Lower leg skin (tissue), 4 donors: Measurements from ENCODE around the gene CDK8. TPM values are rescaled to one million over a fixed set of nuclear protein-coding genes. Genes with fewer than 3 reads are reported as not detected.

Experiments used
- DNase-seq, 2 donors: peaks; one replicate each; pipeline ENCODE4 v3.0.0-alpha.2; 2019; ENCODE audit warnings: low spot score in 2 of 2
- H3K4me3 ChIP-seq: fragments of 200-600 bp; sonication (generic); 2 replicates; pipeline ENCODE4 v1.5.1; 2017; ENCODE audit warnings: mild to moderate bottlenecking, low read depth; ENCODE audit not compliant: poor library complexity, severe bottlenecking
- POLR2A ChIP-seq, 2 donors: fragments of 450-650 bp; IDR thresholded peaks; one replicate each; pipeline ENCODE4 v1.6.1; 2016 to 2017; ENCODE audit warnings: antibody characterized with exemption in 2 of 2, mild to moderate bottlenecking in 1 of 2, moderate library complexity in 1 of 2
- WGBS, 2 donors: methylation state at CpG; one replicate each; pipeline ENCODE4 v1.1.5; 2018; 5-methylcytosine and 5-hydroxymethylcytosine counted together
- intact Hi-C: fragments of 100-400 bp; cut with DNase I; formaldehyde crosslinking; loops from one replicate; pipeline ENCODE4 v1.15.0; 2023; ENCODE audit warnings: low total_unique reads
- total RNA-seq, 4 donors: library from RNA; depleted of rRNA; stranded (reverse); fragments of >200 nt; gene quantifications; one replicate each; pipeline ENCODE4 v1.1.0, GENCODE V29; 2016
- TF ChIP-seq, protein P1 (sequence below), 3 donors: fragments of 450-650 bp; IDR thresholded peaks; one replicate each; pipeline ENCODE4 v1.5.1; 2016; ENCODE audit warnings: antibody characterized with exemption in 3 of 3, mild to moderate bottlenecking in 3 of 3, moderate library complexity in 2 of 3

CDK8 gene
- total RNA-seq, 4 donors from 2014 or later: 7.4 to 11.5 (median 10.4) TPM

DNA sequence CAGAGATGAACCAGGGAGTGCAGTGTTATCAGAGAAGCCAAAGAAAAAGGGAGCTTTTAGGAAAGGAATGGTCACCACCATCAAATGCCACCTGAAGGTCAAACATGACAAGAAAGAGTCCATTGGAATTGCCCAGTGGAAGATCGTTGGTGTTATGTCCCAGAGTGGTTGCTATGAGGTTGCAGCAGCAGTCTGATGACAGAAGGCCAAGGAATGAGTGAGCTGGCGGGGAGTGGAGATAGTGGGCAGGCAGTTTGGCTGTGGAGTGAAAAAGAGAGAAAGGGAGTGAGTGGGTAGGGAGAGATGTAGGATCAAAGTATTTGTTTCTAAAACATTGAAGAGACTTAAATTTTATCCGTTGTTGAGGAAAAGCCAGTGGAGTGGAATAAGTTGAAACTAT, 186.2 kb downstream of the CDK8 start:
- 58 to 88% methylated on average over 3 of the region's 3 CpGs for WGBS, 2 donors
- DNase-seq: no peak
- intact Hi-C loops: no loop called here
- TF ChIP-seq, protein P1, sequence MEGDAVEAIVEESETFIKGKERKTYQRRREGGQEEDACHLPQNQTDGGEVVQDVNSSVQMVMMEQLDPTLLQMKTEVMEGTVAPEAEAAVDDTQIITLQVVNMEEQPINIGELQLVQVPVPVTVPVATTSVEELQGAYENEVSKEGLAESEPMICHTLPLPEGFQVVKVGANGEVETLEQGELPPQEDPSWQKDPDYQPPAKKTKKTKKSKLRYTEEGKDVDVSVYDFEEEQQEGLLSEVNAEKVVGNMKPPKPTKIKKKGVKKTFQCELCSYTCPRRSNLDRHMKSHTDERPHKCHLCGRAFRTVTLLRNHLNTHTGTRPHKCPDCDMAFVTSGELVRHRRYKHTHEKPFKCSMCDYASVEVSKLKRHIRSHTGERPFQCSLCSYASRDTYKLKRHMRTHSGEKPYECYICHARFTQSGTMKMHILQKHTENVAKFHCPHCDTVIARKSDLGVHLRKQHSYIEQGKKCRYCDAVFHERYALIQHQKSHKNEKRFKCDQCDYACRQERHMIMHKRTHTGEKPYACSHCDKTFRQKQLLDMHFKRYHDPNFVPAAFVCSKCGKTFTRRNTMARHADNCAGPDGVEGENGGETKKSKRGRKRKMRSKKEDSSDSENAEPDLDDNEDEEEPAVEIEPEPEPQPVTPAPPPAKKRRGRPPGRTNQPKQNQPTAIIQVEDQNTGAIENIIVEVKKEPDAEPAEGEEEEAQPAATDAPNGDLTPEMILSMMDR (IDR thresholded peaks at IDR 0.05): no peak
- no peak for TF ChIP-seq POLR2A (IDR thresholded peaks at IDR 0.05)
- no peak overlapping the region for H3K4me3 ChIP-seq

GRCh38 chr13:26441476-26441875, 187.5 kb downstream of the CDK8 start:
- H3K4me3 ChIP-seq: no peak overlapping the region
- no peak for DNase-seq
- 86 to 89% methylated on average over 8 of the region's 8 CpGs for WGBS, 2 donors
- intact Hi-C loops: no loop called here
- TF ChIP-seq POLR2A (IDR thresholded peaks at IDR 0.05): no peak
- TF ChIP-seq, protein P1 (IDR thresholded peaks at IDR 0.05): no peak

GRCh38 chr13:26442541-26442940, 188.6 kb downstream of the CDK8 start:
- WGBS, 2 donors: 45 to 54% methylated on average over 1 of the region's 1 CpG
- DNase-seq: no peak

GRCh38 chr13:26445092-26445491, 191.2 kb downstream of the CDK8 start:
- no peak overlapping the region for H3K4me3 ChIP-seq
- 73 to 81% methylated on average over 3 of the region's 3 CpGs for WGBS, 2 donors
- intact Hi-C loops: no loop called here
- TF ChIP-seq POLR2A (IDR thresholded peaks at IDR 0.05): no peak
- TF ChIP-seq, protein P1 (IDR thresholded peaks at IDR 0.05): no peak
- DNase-seq: no peak

More at GRCh38 chr13:26442541-26442940, 188.6 kb downstream of the CDK8 start:
- intact Hi-C loops: no loop called here
- no peak overlapping the region for H3K4me3 ChIP-seq
- TF ChIP-seq POLR2A (IDR thresholded peaks at IDR 0.05): no peak
- TF ChIP-seq, protein P1 (IDR thresholded peaks at IDR 0.05): no peak

DNA sequence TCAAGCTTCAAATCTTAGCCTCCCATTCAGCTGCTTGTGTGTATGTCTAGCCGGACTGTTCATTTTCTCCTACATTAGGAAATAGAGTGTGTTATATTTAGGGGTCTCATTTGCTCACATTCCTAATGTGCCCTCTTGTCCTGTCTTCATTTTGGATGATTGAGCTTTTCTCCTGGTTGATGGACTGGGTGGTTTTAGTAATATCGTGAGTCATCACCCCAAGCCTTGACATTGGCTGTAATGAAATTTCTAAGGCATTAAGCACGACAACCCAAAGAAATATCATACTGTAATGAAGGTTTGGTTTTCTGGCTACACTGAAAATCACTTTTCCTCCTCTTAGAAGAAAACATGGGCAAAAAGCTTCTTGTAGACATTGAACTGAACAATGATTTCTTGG, 192.8 kb downstream of the CDK8 start:
- 92 to 94% methylated on average over 3 of the region's 3 CpGs for WGBS, 2 donors
- no peak for DNase-seq
- no peak overlapping the region for H3K4me3 ChIP-seq
- no peak for TF ChIP-seq POLR2A (IDR thresholded peaks at IDR 0.05)
- TF ChIP-seq, protein P1 (IDR thresholded peaks at IDR 0.05): no peak
- intact Hi-C loops: no loop called here

DNA sequence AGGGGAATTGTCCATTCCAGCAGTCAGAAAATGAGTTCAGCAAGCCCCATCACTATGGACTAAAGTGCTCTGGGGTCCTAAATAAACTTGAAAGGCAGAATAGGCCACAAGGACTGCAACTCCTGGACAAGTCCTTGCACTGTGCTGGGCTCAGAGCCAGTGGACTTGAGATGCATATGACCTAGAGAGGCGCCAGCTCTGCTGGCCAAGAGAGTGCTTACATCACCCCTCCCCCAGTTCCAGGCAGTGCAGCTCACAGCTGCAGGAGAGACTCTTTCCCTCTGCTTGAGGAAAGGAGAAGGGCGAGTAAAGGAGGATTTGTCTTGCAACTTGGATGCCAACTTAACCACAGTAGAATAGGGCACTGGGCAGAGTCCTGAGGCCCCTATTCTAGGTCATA, 194.1 kb downstream of the CDK8 start:
- DNase-seq: no peak
- H3K4me3 ChIP-seq: no peak overlapping the region
- TF ChIP-seq, protein P1 (IDR thresholded peaks at IDR 0.05): no peak
- no peak for TF ChIP-seq POLR2A (IDR thresholded peaks at IDR 0.05)
- WGBS, 2 donors: 92% methylated on average over 2 of the region's 2 CpGs
- intact Hi-C loops: no loop called here
